HG02938 (cell line): ENCODE data around the gene FSIP1.

Experiments used
- ATAC-seq: cut with Tn5 transposase; IDR thresholded peaks from one replicate; pipeline ENCODE4 v1.9.1; 2021; ENCODE audit warnings: mild to moderate bottlenecking, moderate library complexity; ENCODE audit not compliant: unreplicated experiment

The FSIP1 gene

GRCh38 chr15:39721893-39722292 lies 60.7 kb downstream of the FSIP1 start:
- ATAC-seq: no peak

GRCh38 chr15:39720621-39721611 lies 61.7 kb downstream of the FSIP1 start:
- ATAC-seq: no peak

GRCh38 chr15:39720081-39720480 lies 62.6 kb downstream of the FSIP1 start:
- ATAC-seq: no peak

- no peak for ATAC-seq
Measured at GRCh38 chr15:39719109-39719508, 63.5 kb downstream of the FSIP1 start.

GRCh38 chr15:39717134-39717533 lies 65.5 kb downstream of the FSIP1 start:
- no peak for ATAC-seq

GRCh38 chr15:39714251-39714650 lies 68.4 kb downstream of the FSIP1 start:
- no peak for ATAC-seq

- ATAC-seq: no peak
Measured at GRCh38 chr15:39713846-39714245, 68.8 kb downstream of the FSIP1 start.

- ATAC-seq: no peak
Measured at GRCh38 chr15:39710681-39711080, 72.0 kb downstream of the FSIP1 start.

- ATAC-seq: no peak
Measured at GRCh38 chr15:39709941-39710340, 72.7 kb downstream of the FSIP1 start.

GRCh38 chr15:39706206-39706605 lies 76.4 kb downstream of the FSIP1 start:
- no peak for ATAC-seq

GRCh38 chr15:39704689-39705088 lies 78.0 kb downstream of the FSIP1 start:
- ATAC-seq: no peak

- no peak for ATAC-seq
Measured at GRCh38 chr15:39704235-39704634, 78.4 kb downstream of the FSIP1 start.

GRCh38 chr15:39701988-39702387 lies 80.7 kb downstream of the FSIP1 start:
- no peak for ATAC-seq

GRCh38 chr15:39700375-39700700 lies 82.3 kb downstream of the FSIP1 start:
- ATAC-seq: no peak

- ATAC-seq: no peak
Measured at GRCh38 chr15:39699516-39700374, 82.9 kb downstream of the FSIP1 start.

GRCh38 chr15:39698444-39699390 lies 83.9 kb downstream of the FSIP1 start:
- no peak for ATAC-seq

GRCh38 chr15:39697509-39697908 lies 85.1 kb downstream of the FSIP1 start:
- no peak for ATAC-seq

GRCh38 chr15:39695793-39696192 lies 86.8 kb downstream of the FSIP1 start:
- no peak for ATAC-seq

GRCh38 chr15:39692356-39693327 lies 90.0 kb downstream of the FSIP1 start:
- ATAC-seq: no peak
